PFSK-1 (cell line): Measurements from ENCODE around the gene HP1BP3.

Experiments
- FOXP2 ChIP-seq: optimal IDR thresholded peaks from 2 replicates; pipeline ENCODE3; 2011; ENCODE audit warnings: borderline replicate concordance, control low read depth, inconsistent platforms; ENCODE audit not compliant: insufficient read depth; ENCODE audit errors: extremely low read length, extremely low read depth
- POLR2AphosphoS5 ChIP-seq: IDR thresholded peaks from 2 replicates; pipeline ENCODE4 v1.6.1; 2012; ENCODE audit warnings: low read depth, mild to moderate bottlenecking, control low read depth, low read length, moderate library complexity
- SIN3A ChIP-seq: IDR thresholded peaks from 2 replicates; pipeline ENCODE4 v1.6.1; 2012; ENCODE audit warnings: mild to moderate bottlenecking, low read length, moderate library complexity, borderline replicate concordance; ENCODE audit not compliant: insufficient read depth
- TAF1 ChIP-seq: IDR thresholded peaks from 2 replicates; pipeline ENCODE4 v1.6.1; 2012; ENCODE audit warnings: low read length, control low read depth, borderline replicate concordance; ENCODE audit not compliant: insufficient read depth
- TF ChIP-seq, protein P1 (sequence below), 2 experiments: IDR thresholded peaks; 2 replicates each; pipeline versions ENCODE4 v1.6.1 to v1.8.0; 2011 to 2012; ENCODE audit warnings: low read depth in 2 of 2, low read length in 2 of 2, control low read depth in 1 of 2, inconsistent platforms in 1 of 2, mild to moderate bottlenecking in 1 of 2, moderate library complexity in 1 of 2; ENCODE audit not compliant: insufficient read depth in 1 of 2

The HP1BP3 gene

DNA sequence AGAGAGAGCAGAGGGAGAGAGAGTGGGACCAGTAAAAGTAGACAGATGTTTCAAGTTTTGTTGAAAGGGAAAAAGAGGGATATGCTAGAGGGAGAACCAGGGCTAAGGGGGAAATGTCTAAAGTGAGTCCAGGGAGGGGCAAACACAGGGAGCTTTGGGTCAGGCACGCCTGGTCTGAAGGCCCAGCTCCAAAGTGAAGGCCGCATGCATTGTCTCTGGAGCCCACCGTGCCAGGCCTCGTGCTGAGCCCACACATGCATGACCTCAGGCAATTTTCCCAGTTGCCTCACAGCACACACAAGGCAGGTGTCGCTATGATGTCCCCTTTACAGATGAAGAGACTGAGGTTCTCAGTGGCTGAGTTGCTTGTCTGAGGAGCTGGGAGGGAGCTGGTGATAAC, 85.3 kb downstream of the HP1BP3 start:
- TF ChIP-seq, protein P1, sequence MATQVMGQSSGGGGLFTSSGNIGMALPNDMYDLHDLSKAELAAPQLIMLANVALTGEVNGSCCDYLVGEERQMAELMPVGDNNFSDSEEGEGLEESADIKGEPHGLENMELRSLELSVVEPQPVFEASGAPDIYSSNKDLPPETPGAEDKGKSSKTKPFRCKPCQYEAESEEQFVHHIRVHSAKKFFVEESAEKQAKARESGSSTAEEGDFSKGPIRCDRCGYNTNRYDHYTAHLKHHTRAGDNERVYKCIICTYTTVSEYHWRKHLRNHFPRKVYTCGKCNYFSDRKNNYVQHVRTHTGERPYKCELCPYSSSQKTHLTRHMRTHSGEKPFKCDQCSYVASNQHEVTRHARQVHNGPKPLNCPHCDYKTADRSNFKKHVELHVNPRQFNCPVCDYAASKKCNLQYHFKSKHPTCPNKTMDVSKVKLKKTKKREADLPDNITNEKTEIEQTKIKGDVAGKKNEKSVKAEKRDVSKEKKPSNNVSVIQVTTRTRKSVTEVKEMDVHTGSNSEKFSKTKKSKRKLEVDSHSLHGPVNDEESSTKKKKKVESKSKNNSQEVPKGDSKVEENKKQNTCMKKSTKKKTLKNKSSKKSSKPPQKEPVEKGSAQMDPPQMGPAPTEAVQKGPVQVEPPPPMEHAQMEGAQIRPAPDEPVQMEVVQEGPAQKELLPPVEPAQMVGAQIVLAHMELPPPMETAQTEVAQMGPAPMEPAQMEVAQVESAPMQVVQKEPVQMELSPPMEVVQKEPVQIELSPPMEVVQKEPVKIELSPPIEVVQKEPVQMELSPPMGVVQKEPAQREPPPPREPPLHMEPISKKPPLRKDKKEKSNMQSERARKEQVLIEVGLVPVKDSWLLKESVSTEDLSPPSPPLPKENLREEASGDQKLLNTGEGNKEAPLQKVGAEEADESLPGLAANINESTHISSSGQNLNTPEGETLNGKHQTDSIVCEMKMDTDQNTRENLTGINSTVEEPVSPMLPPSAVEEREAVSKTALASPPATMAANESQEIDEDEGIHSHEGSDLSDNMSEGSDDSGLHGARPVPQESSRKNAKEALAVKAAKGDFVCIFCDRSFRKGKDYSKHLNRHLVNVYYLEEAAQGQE (IDR thresholded peaks at IDR 0.05; ENCODE audit: insufficient read depth in 1 of 2, low read depth in 2 of 2, low read length in 2 of 2) = no peak
- TF ChIP-seq SIN3A (no peak), TAF1 (no peak), FOXP2 (no peak)

DNA sequence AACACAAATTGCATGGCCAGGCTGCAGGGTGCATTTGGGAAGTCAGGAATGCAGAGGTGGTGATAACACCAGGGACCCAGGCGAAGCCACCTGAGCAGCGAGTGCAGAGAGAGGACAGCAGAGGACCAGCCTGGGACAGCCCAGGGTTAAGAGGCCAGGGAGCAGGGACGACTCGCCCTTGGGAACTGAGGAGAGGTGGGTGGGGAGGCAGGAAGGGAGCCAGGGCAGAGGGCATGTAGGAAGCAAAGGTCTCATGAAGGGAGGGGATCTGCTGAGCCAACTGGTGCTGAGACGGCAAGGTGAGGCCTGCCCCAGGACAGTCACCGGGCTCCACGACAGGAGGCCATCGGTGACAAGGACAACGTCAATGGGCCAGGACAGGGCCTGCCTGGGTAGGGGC, 85.7 kb downstream of the HP1BP3 start:
- TF ChIP-seq POLR2AphosphoS5 (no peak), TAF1 (no peak), SIN3A (no peak), FOXP2 (no peak)
- TF ChIP-seq, protein P1 (IDR thresholded peaks at IDR 0.05; ENCODE audit: insufficient read depth in 1 of 2, low read depth in 2 of 2, low read length in 2 of 2) = no peak

DNA sequence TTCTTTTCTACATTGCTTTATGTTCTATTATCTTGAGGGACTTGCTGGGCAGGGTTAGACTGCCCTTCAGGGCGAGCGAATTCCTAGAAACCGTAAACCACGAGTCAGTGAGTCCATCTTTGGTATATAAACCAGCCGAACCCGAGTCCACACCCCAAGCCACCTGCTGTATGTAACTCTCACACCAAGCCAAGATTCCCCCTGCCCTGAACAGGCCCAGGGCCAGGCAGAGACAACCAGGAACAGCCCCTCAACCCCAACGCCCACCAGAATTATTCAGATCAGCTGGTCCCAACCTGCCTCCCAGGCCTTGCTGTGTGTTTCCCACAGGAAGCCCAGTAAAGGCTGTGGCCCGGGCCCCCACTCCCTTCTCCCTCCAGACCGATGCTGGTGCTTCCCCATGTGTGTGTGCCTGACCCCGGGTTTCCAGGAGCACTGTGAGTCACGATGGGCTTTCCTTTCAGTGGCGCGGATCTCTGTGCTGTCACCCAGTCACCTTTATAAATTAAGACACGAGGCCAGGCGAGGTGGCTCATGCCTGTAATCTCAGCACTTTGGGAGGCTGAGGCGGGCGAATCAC, 86.4 kb downstream of the HP1BP3 start:
- no peak for TF ChIP-seq SIN3A
- no peak for TF ChIP-seq POLR2AphosphoS5

DNA sequence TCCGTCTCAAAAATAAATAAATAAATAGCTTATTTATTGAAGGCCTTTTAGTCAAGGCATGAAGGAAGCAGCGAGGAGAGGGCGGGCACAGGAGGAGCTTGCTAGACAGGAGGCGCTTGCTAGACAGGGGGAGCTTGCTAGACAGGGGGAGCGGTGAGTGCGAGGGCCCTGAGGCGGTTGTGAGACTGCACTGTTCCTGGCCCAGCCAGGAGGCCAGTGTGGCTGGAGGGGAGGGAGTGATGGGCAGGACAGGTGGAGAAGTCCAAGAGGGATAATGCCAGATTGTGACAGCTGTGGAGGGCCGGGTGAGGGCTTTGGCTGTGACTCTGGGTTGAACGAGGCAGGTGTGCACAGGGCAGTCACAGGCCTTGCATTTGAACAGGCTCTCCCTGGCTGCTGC, 87.5 kb downstream of the HP1BP3 start:
- TF ChIP-seq, protein P1 (IDR thresholded peaks at IDR 0.05; ENCODE audit: insufficient read depth in 1 of 2, low read depth in 2 of 2, low read length in 2 of 2) = no peak
- TF ChIP-seq TAF1 = no peak
- TF ChIP-seq FOXP2 = no peak
- TF ChIP-seq SIN3A = no peak
- no peak for TF ChIP-seq POLR2AphosphoS5

DNA sequence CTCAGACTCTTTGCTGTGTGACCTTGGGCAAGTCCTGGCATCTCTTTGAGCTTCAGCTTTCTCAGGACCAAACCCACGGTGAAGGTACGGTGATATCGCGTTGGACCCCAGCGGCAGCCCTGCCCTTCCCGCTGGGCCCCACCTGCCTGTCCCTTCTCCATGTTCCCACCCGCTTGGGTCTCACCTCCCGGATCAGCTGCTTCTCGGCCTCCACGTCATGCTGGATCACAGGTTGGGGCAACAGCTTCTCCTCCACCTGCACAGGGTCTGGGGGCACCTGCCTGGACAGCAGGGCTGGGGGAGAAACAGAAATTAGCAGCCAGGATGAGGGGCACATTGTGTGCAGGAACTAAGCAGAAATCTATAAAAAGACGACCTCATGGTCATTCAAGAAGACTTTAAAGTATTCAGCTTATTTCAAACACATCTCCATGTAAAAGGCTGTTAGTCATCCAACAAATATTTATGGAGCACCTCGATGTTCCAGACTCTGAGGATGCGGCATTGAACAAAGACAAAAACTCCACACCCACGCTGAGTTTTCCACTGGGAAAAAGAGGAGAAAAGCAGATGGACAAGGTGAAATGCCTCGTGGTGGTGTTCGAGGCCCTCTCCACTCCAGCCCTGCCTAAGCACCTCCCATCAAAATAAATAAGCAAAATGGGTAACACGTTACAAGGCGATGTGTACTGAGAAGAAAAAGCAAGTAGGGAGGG, 88.8 kb downstream of the HP1BP3 start:
- TF ChIP-seq SIN3A (no peak), POLR2AphosphoS5 (no peak), TAF1 (no peak), FOXP2 (no peak)
- TF ChIP-seq, protein P1 (IDR thresholded peaks at IDR 0.05; ENCODE audit: insufficient read depth in 1 of 2, low read depth in 2 of 2, low read length in 2 of 2) = no peak
